WTC11 (cell line): ENCODE data around the gene RPL37A. TPM values are rescaled to one million over a fixed set of nuclear protein-coding genes. Genes with fewer than 3 reads are reported as not detected.

Experiments
- ATAC-seq: fragments of 200-7000 bp; cut with Tn5 transposase; 2 replicates; pipeline ENCODE4 v1.10.0; 2021; ENCODE audit warnings: mild to moderate bottlenecking, moderate library complexity
- CTCF ChIA-PET: fragments of 300-600 bp; sonication (Branson Sonifier 250); formaldehyde crosslinking; loops from one replicate; lab custom pipeline; 2021; ENCODE audit warnings: antibody characterized with exemption; lab: Charles Lee
- POLR2A ChIA-PET: fragments of 350-600 bp; sonication (Branson Sonifier 250); formaldehyde crosslinking; loops from one replicate; lab custom pipeline; 2021; ENCODE audit warnings: antibody characterized with exemption; lab: Charles Lee
- DNase-seq: peaks from one replicate; pipeline ENCODE4 v3.0.0; 2021; ENCODE audit warnings: low spot score
- H3K27ac Mint-ChIP-seq: 2 replicates; pipeline ENCODE4 v1.8.0; 2021; ENCODE audit warnings: mixed read lengths
- H3K27me3 Mint-ChIP-seq: 2 replicates; pipeline ENCODE4 v1.8.0; 2021; ENCODE audit warnings: low read depth, mild to moderate bottlenecking, moderate library complexity, mixed read lengths
- H3K36me3 Mint-ChIP-seq: 2 replicates; pipeline ENCODE4 v1.8.0; 2021; ENCODE audit warnings: mixed read lengths
- H3K4me1 Mint-ChIP-seq: 2 replicates; pipeline ENCODE4 v1.8.0; 2022; ENCODE audit warnings: mixed read lengths
- H3K4me3 Mint-ChIP-seq: 2 replicates; pipeline ENCODE4 v1.8.0; 2021; ENCODE audit warnings: mild to moderate bottlenecking, moderate library complexity, mixed read lengths
- H3K9me3 Mint-ChIP-seq: 2 replicates; pipeline ENCODE4 v1.8.0; 2021; ENCODE audit warnings: mixed read lengths
- E2F1 ChIP-seq: sonication (generic); formaldehyde crosslinking; IDR thresholded peaks from 2 replicates; pipeline ENCODE4 v1.8.0; 2022; ENCODE audit warnings: mild to moderate bottlenecking, missing genetic modification reagents
- ELF4 ChIP-seq: sonication (generic); formaldehyde crosslinking; IDR thresholded peaks from 2 replicates; pipeline ENCODE4 v1.8.1; 2022; ENCODE audit warnings: low read depth, mild to moderate bottlenecking, moderate library complexity, missing genetic modification reagents
- EMX1 ChIP-seq: fragments of 250-450 bp; sonication (Bioruptor Pico); IDR thresholded peaks from 2 replicates; pipeline ENCODE4 v1.8.0; 2021; ENCODE audit warnings: mild to moderate bottlenecking
- ERG ChIP-seq: fragments of 250-450 bp; sonication (Bioruptor Pico); IDR thresholded peaks from 2 replicates; pipeline ENCODE4 v1.8.0; 2021; ENCODE audit warnings: mild to moderate bottlenecking
- ESRRA ChIP-seq: sonication (generic); formaldehyde crosslinking; IDR thresholded peaks from 2 replicates; pipeline ENCODE4 v1.8.1; 2022; ENCODE audit warnings: mild to moderate bottlenecking, missing genetic modification reagents, borderline replicate concordance
- ETV6 ChIP-seq: sonication (generic); formaldehyde crosslinking; IDR thresholded peaks from 2 replicates; pipeline ENCODE4 v1.8.1; 2022; ENCODE audit warnings: mild to moderate bottlenecking, missing genetic modification reagents
- GABPB1 ChIP-seq: sonication (generic); formaldehyde crosslinking; IDR thresholded peaks from 2 replicates; pipeline ENCODE4 v1.8.1; 2023; ENCODE audit warnings: mild to moderate bottlenecking, missing genetic modification reagents
- GRHL2 ChIP-seq: fragments of 250-450 bp; sonication (Bioruptor Pico); IDR thresholded peaks from 2 replicates; pipeline ENCODE4 v1.8.0; 2022; ENCODE audit warnings: mild to moderate bottlenecking, moderate library complexity; ENCODE audit not compliant: insufficient replicate concordance, severe bottlenecking
- GTF2I ChIP-seq: fragments of 250-450 bp; sonication (Bioruptor Pico); conservative IDR thresholded peaks from 2 replicates; pipeline ENCODE4 v1.4.0; 2021; ENCODE audit warnings: mild to moderate bottlenecking
- HMGA2 ChIP-seq: fragments of 250-450 bp; sonication (Bioruptor Pico); IDR thresholded peaks from 2 replicates; pipeline ENCODE4 v1.4.0; 2021; ENCODE audit warnings: mild to moderate bottlenecking, moderate library complexity
- MYBL2 ChIP-seq: sonication (generic); formaldehyde crosslinking; IDR thresholded peaks from 2 replicates; pipeline ENCODE4 v1.8.1; 2023; ENCODE audit warnings: mild to moderate bottlenecking, moderate library complexity, missing genetic modification reagents
- NR3C1 ChIP-seq: sonication (generic); formaldehyde crosslinking; conservative IDR thresholded peaks from 2 replicates; pipeline ENCODE4 v1.8.1; 2023; ENCODE audit warnings: low read depth, mild to moderate bottlenecking, missing genetic modification reagents
- PREB ChIP-seq: sonication (generic); formaldehyde crosslinking; IDR thresholded peaks from 2 replicates; pipeline ENCODE4 v1.8.1; 2022; ENCODE audit warnings: mild to moderate bottlenecking, missing genetic modification reagents, moderate library complexity, borderline replicate concordance
- PRRX2 ChIP-seq: fragments of 250-450 bp; sonication (Bioruptor Pico); IDR thresholded peaks from 2 replicates; pipeline ENCODE4 v1.8.0; 2021; ENCODE audit warnings: mild to moderate bottlenecking
- TEAD4 ChIP-seq: sonication (generic); formaldehyde crosslinking; IDR thresholded peaks from 2 replicates; pipeline ENCODE4 v1.8.0; 2022; ENCODE audit warnings: mild to moderate bottlenecking, missing genetic modification reagents
- ZNF219 ChIP-seq: sonication (generic); formaldehyde crosslinking; IDR thresholded peaks from 2 replicates; pipeline ENCODE4 v1.8.0; 2023; ENCODE audit warnings: missing genetic modification reagents, mild to moderate bottlenecking, borderline replicate concordance
- ZNF317 ChIP-seq: sonication (generic); formaldehyde crosslinking; IDR thresholded peaks from 2 replicates; pipeline ENCODE4 v1.8.1; 2023; ENCODE audit warnings: low read depth, mild to moderate bottlenecking, moderate library complexity, missing genetic modification reagents, borderline replicate concordance
- ZNF416 ChIP-seq: fragments of 250-450 bp; sonication (Bioruptor Pico); IDR thresholded peaks from 2 replicates; pipeline ENCODE4 v1.9.0; 2021; ENCODE audit warnings: mild to moderate bottlenecking, inconsistent platforms
- ZNF423 ChIP-seq: fragments of 250-450 bp; sonication (Bioruptor Pico); IDR thresholded peaks from 2 replicates; pipeline ENCODE4 v2.1.2; 2022; ENCODE audit warnings: mild to moderate bottlenecking, moderate library complexity
- ZNF671 ChIP-seq: fragments of 250-450 bp; sonication (Bioruptor Pico); IDR thresholded peaks from 2 replicates; pipeline ENCODE4 v1.8.0; 2021; ENCODE audit warnings: mild to moderate bottlenecking
- total RNA-seq: library from RNA; stranded (reverse); gene quantifications from 3 replicates; pipeline ENCODE4 v1.2.3, GENCODE V29; 2021
- TF ChIP-seq, protein P1 (sequence below): fragments of 250-450 bp; sonication (Bioruptor Pico); IDR thresholded peaks from 2 replicates; pipeline ENCODE4 v1.9.0; 2021; ENCODE audit warnings: mild to moderate bottlenecking, borderline replicate concordance
- TF ChIP-seq, protein P2 (sequence below): sonication (generic); formaldehyde crosslinking; IDR thresholded peaks from 2 replicates; pipeline ENCODE4 v1.8.1; 2022; ENCODE audit warnings: low read depth, mild to moderate bottlenecking, moderate library complexity, missing genetic modification reagents, borderline replicate concordance
- TF ChIP-seq, protein P3 (sequence below): sonication (generic); formaldehyde crosslinking; IDR thresholded peaks from 2 replicates; pipeline ENCODE4 v1.8.1; 2023; ENCODE audit warnings: mild to moderate bottlenecking, missing genetic modification reagents, moderate library complexity
- TF ChIP-seq, protein P4 (sequence below): sonication (generic); formaldehyde crosslinking; IDR thresholded peaks from 2 replicates; pipeline ENCODE4 v1.8.0; 2022; ENCODE audit warnings: mild to moderate bottlenecking, missing genetic modification reagents

The RPL37A gene
- total RNA-seq, 1 experiment from 2014 or later, result 3,135 TPM

DNA sequence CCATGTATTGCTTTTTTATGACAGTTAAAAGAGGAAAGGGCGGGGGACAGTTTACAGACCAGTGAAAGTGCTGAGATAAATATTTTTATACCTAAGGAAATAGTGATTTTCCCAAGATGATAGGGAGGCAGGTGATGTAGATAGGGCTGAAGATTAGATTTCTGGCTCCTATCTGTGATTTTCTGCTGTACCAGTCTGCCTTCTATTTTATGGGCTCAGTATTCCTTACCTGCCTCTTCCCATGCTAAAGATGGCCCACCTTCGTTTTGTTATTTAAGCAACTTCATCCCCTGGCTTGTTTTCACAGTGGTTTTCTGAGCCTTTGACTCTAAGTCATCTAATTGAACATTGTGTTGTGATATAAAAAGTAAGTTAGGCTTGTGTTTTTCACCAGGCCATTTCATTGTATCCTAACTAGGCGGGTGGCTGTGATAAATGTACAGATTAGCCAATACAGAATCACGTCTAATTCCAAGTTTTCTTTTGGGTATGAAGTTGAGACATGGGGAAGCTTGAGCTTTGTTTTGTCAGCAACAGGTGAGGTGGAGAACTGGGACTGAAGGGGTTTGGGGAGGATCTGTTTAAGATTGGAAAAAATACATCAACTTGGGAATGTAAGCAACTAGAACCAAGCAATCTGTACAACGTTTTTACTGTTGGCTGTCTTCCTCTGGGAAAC is 5.2 kb downstream of the RPL37A start (continued):
- TF ChIP-seq, protein P1, sequence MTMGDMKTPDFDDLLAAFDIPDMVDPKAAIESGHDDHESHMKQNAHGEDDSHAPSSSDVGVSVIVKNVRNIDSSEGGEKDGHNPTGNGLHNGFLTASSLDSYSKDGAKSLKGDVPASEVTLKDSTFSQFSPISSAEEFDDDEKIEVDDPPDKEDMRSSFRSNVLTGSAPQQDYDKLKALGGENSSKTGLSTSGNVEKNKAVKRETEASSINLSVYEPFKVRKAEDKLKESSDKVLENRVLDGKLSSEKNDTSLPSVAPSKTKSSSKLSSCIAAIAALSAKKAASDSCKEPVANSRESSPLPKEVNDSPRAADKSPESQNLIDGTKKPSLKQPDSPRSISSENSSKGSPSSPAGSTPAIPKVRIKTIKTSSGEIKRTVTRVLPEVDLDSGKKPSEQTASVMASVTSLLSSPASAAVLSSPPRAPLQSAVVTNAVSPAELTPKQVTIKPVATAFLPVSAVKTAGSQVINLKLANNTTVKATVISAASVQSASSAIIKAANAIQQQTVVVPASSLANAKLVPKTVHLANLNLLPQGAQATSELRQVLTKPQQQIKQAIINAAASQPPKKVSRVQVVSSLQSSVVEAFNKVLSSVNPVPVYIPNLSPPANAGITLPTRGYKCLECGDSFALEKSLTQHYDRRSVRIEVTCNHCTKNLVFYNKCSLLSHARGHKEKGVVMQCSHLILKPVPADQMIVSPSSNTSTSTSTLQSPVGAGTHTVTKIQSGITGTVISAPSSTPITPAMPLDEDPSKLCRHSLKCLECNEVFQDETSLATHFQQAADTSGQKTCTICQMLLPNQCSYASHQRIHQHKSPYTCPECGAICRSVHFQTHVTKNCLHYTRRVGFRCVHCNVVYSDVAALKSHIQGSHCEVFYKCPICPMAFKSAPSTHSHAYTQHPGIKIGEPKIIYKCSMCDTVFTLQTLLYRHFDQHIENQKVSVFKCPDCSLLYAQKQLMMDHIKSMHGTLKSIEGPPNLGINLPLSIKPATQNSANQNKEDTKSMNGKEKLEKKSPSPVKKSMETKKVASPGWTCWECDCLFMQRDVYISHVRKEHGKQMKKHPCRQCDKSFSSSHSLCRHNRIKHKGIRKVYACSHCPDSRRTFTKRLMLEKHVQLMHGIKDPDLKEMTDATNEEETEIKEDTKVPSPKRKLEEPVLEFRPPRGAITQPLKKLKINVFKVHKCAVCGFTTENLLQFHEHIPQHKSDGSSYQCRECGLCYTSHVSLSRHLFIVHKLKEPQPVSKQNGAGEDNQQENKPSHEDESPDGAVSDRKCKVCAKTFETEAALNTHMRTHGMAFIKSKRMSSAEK, result no peak

GRCh38 chr2:216504376-216504762 is 5.7 kb downstream of the RPL37A start:
- H3K27me3 Mint-ChIP-seq, result no peaks in the 10 kb centered on the region
- no peak overlapping the region for H3K4me3 Mint-ChIP-seq
- DNase-seq (no peak), ATAC-seq (no peak; the same call in 1 of the 2 replicates)
- H3K9me3 Mint-ChIP-seq, result no peaks in the 10 kb centered on the region
- ChIA-PET POLR2A (interaction anchor here (0.7 to 0.9 kb wide), 3 partner anchors 87 to 941 kb away, joined by 3 to 8 read pairs (median 3); no protein-coding TSS in a partner anchor), CTCF (interaction anchor here (1.2 kb wide), 1 partner anchor 163 kb away, joined by 4 read pairs; no protein-coding TSS in a partner anchor)
- peak overlapping the region; percentile 71 for H3K27ac Mint-ChIP-seq
- H3K36me3 Mint-ChIP-seq, result peaks cover 74% of the 10 kb centered on the region
- H3K4me1 Mint-ChIP-seq, result peaks cover 36% of the 10 kb centered on the region
- TF ChIP-seq E2F1 (CRISPR knock-in tag), result no peak
- TF ChIP-seq HMGA2 (CRISPR knock-in tag), result no peak
- peak; percentile 87; the same call in 1 of the 2 replicates for TF ChIP-seq PRRX2 (CRISPR knock-in tag)
- TF ChIP-seq ZNF423, result no peak
- TF ChIP-seq ESRRA, result no peak
- TF ChIP-seq ZNF219 (CRISPR knock-in tag), result no peak
- peak; percentile 73; the same call in 1 of the 2 replicates for TF ChIP-seq ZNF671 (CRISPR knock-in tag)
- no peak for TF ChIP-seq NR3C1 (CRISPR knock-in tag)
- TF ChIP-seq GRHL2 (CRISPR knock-in tag), result no peak
- peak; percentile 70 for TF ChIP-seq ERG (CRISPR knock-in tag)
- TF ChIP-seq TEAD4 (CRISPR knock-in tag), result no peak
- TF ChIP-seq GABPB1 (CRISPR knock-in tag), result no peak
- no peak for TF ChIP-seq ZNF317 (CRISPR knock-in tag)
- TF ChIP-seq GTF2I (CRISPR knock-in tag), result no peak
- peak; percentile 91; the same call in 1 of the 2 replicates for TF ChIP-seq EMX1 (CRISPR knock-in tag)
- TF ChIP-seq ETV6 (CRISPR knock-in tag), result no peak
- TF ChIP-seq, protein P2, sequence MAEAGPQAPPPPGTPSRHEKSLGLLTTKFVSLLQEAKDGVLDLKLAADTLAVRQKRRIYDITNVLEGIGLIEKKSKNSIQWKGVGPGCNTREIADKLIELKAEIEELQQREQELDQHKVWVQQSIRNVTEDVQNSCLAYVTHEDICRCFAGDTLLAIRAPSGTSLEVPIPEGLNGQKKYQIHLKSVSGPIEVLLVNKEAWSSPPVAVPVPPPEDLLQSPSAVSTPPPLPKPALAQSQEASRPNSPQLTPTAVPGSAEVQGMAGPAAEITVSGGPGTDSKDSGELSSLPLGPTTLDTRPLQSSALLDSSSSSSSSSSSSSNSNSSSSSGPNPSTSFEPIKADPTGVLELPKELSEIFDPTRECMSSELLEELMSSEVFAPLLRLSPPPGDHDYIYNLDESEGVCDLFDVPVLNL (CRISPR knock-in tag), result no peak
- TF ChIP-seq, protein P3, sequence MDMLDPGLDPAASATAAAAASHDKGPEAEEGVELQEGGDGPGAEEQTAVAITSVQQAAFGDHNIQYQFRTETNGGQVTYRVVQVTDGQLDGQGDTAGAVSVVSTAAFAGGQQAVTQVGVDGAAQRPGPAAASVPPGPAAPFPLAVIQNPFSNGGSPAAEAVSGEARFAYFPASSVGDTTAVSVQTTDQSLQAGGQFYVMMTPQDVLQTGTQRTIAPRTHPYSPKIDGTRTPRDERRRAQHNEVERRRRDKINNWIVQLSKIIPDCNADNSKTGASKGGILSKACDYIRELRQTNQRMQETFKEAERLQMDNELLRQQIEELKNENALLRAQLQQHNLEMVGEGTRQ, result no peak
- TF ChIP-seq MYBL2 (CRISPR knock-in tag), result no peak
- TF ChIP-seq, protein P4, sequence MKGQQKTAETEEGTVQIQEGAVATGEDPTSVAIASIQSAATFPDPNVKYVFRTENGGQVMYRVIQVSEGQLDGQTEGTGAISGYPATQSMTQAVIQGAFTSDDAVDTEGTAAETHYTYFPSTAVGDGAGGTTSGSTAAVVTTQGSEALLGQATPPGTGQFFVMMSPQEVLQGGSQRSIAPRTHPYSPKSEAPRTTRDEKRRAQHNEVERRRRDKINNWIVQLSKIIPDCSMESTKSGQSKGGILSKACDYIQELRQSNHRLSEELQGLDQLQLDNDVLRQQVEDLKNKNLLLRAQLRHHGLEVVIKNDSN, result no peak
- no peak for TF ChIP-seq PREB (CRISPR knock-in tag)
- no peak for TF ChIP-seq ELF4 (CRISPR knock-in tag)
- peak; percentile 53; the same call in 1 of the 2 replicates for TF ChIP-seq ZNF416 (CRISPR knock-in tag)
